GM12873 (cell line): Measurements from ENCODE around the gene OR9G4.

Experiments used
- TF ChIP-seq, protein P1 (sequence below): IDR thresholded peaks from 2 replicates; pipeline ENCODE4 v1.5.1; 2012; ENCODE audit warnings: low read depth, mild to moderate bottlenecking, moderate library complexity, low read length, control low read depth; ENCODE audit not compliant: insufficient read depth; ENCODE audit errors: missing control alignments

Gene OR9G4

DNA sequence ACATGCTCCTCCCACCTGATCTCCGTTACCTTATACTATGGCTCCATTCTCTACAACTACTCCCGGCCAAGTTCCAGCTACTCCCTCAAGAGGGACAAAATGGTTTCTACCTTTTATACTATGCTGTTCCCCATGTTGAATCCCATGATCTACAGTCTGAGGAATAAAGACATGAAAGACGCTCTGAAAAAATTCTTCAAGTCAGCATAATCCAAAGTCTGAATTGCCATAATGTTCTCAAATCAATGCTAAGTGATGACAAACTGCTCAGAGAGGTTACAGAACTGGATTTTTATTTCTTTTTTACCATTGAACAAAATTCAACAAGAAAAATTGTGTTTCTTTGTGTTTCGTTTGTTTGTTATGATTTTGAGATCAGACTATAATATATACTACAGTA is 7.6 kb downstream of the OR9G4 start:
- TF ChIP-seq, protein P1, sequence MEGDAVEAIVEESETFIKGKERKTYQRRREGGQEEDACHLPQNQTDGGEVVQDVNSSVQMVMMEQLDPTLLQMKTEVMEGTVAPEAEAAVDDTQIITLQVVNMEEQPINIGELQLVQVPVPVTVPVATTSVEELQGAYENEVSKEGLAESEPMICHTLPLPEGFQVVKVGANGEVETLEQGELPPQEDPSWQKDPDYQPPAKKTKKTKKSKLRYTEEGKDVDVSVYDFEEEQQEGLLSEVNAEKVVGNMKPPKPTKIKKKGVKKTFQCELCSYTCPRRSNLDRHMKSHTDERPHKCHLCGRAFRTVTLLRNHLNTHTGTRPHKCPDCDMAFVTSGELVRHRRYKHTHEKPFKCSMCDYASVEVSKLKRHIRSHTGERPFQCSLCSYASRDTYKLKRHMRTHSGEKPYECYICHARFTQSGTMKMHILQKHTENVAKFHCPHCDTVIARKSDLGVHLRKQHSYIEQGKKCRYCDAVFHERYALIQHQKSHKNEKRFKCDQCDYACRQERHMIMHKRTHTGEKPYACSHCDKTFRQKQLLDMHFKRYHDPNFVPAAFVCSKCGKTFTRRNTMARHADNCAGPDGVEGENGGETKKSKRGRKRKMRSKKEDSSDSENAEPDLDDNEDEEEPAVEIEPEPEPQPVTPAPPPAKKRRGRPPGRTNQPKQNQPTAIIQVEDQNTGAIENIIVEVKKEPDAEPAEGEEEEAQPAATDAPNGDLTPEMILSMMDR = no peak

- TF ChIP-seq, protein P1 = no peak
Measured at GRCh38 chr11:56740107-56740506, 8.4 kb downstream of the OR9G4 start.

- TF ChIP-seq, protein P1 = no peak
Measured at GRCh38 chr11:56720513-56720912, 28.0 kb downstream of the OR9G4 start.

GRCh38 chr11:56716379-56716854 is 32.1 kb downstream of the OR9G4 start:
- TF ChIP-seq, protein P1 = no peak

- TF ChIP-seq, protein P1 = no peak
Measured at GRCh38 chr11:56714206-56714605, 34.3 kb downstream of the OR9G4 start.

DNA sequence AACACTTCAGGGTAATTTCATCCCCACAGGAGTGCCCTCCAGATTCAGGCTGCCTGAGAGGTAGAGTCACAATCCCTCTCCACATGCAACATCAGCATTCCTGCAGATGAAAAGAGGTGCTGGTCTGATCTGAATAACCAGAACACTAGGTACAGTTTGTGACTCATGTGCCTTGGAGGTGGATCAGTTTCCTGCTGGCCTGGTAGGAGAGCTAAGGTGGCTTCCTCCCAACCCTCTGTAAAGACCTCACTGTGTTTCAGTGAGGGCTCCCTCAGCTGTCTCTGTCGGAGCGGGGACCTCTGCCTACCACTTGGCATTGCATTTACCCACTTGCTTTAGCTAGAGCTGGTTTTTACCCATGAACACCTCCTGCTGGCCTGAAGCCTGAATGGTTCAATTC is 42.0 kb downstream of the OR9G4 start:
- TF ChIP-seq, protein P1 = no peak

GRCh38 chr11:56705784-56706396 is 42.6 kb downstream of the OR9G4 start:
- TF ChIP-seq, protein P1 = no peak
